ENCODE data around the gene MTERF2. TPM values are rescaled to one million over a fixed set of nuclear protein-coding genes. Genes with fewer than 3 reads are reported as not detected.
"Not testable (repeated sequence)": the region's sequence is repeated elsewhere in the genome, so short reads cannot be mapped to it uniquely, and the experiment has no call there.

Gene MTERF2
- total RNA-seq, 1 donor = 3.6 TPM

DNA sequence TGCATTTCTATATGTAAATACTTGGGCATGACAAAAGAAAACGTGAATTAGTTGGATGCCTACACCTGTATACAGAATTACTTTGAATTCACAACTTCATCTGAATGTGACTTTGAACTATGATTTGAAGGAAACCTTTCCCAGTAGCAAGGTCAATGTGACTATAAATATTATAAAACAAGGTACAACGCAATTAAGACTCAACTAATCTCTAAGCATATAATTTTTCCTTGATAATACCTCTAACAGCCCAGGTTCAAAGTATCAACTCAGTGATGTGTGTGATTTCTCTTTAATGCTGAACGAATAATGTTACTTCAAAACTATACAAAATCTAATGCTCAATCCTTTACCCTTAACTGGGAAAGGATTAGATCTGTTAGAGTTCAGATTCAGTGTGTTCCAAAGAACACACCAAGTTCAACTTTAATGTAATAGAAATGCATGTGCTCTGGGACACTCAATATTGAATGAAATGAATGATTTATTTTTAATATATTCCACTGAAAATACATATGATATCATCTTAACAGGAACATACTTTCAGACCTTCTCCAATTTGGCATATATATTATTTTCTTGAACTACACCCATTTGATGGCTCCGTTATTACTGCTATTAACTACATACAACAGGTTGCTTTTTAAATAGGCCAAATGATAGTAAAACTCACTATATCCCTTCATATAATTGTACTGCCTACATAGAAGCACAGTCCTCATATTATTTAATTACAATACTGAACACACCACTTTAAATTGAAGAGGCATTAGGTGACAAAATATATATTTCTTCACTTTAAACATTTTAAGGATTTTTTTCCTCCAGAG, 40.1 kb upstream of the MTERF2 start:
- peaks cover 19% of the 10 kb centered on the region for H3K4me1 ChIP-seq (ENCODE audit: insufficient read depth, low read length)
- peak overlapping the region; percentile 90 for H3K27ac ChIP-seq (ENCODE audit: low read depth, low read length)

GRCh38 chr12:107026356-107026755, 39.4 kb upstream of the MTERF2 start:
- H3K27ac ChIP-seq (ENCODE audit: low read depth, low read length) = peak overlapping the region; percentile 90
- not testable (repeated sequence) for H3K36me3 ChIP-seq (ENCODE audit: insufficient read depth, low read length)

More for the DNA sequence above, 40.1 kb upstream of the MTERF2 start:
- Histone ChIP-seq H3K9me3 (ENCODE audit: low read depth, low read length) (no peaks in the 10 kb centered on the region), H3K79me2 (ENCODE audit: insufficient read depth, low read length) (peaks cover 48% of the 10 kb centered on the region), H3K4me2 (ENCODE audit: insufficient read depth, low read length) (peak overlapping the region; percentile 51), H2AFZ (ENCODE audit: low read length) (no peak overlapping the region), H4K20me1 (ENCODE audit: insufficient read depth, low read length) (no peaks in the 10 kb centered on the region), H3K27me3 (ENCODE audit: insufficient read depth, low read length) (no peaks in the 10 kb centered on the region), H3K4me3 (ENCODE audit: insufficient read depth, low read length) (no peak overlapping the region), H3K36me3 (ENCODE audit: insufficient read depth, low read length) (no peaks in the 10 kb centered on the region)
- DNase-seq (ENCODE audit: insufficient read length, low spot score, missing footprints) = no peak
- no peak for TF ChIP-seq CTCF (IDR thresholded peaks at IDR 0.05; ENCODE audit: extremely low read depth, low read depth, low read length)

GRCh38 chr12:107025671-107026070, 38.7 kb upstream of the MTERF2 start:
- Histone ChIP-seq H3K9me3 (ENCODE audit: low read depth, low read length) (no peaks in the 10 kb centered on the region), H3K27ac (ENCODE audit: low read depth, low read length) (no peak overlapping the region), H3K4me3 (ENCODE audit: insufficient read depth, low read length) (no peak overlapping the region), H3K79me2 (ENCODE audit: insufficient read depth, low read length) (peaks cover 46% of the 10 kb centered on the region), H2AFZ (ENCODE audit: low read length) (no peak overlapping the region), H3K4me1 (ENCODE audit: insufficient read depth, low read length) (peaks cover 19% of the 10 kb centered on the region), H4K20me1 (ENCODE audit: insufficient read depth, low read length) (no peaks in the 10 kb centered on the region), H3K36me3 (ENCODE audit: insufficient read depth, low read length) (no peaks in the 10 kb centered on the region), H3K4me2 (ENCODE audit: insufficient read depth, low read length) (no peak overlapping the region), H3K27me3 (ENCODE audit: insufficient read depth, low read length) (no peaks in the 10 kb centered on the region)
- no peak for DNase-seq (ENCODE audit: insufficient read length, low spot score, missing footprints)
- TF ChIP-seq CTCF (IDR thresholded peaks at IDR 0.05; ENCODE audit: extremely low read depth, low read depth, low read length) = no peak

More at GRCh38 chr12:107026356-107026755, 39.4 kb upstream of the MTERF2 start:
- H3K79me2 ChIP-seq (ENCODE audit: insufficient read depth, low read length) = peaks cover 46% of the 10 kb centered on the region
- H3K4me1 ChIP-seq (ENCODE audit: insufficient read depth, low read length) = peaks cover 19% of the 10 kb centered on the region
- H3K9me3 ChIP-seq (ENCODE audit: low read depth, low read length); H2AFZ ChIP-seq (ENCODE audit: low read length); H3K27me3 ChIP-seq (ENCODE audit: insufficient read depth, low read length); H3K4me3 ChIP-seq (ENCODE audit: insufficient read depth, low read length); H3K4me2 ChIP-seq (ENCODE audit: insufficient read depth, low read length); H4K20me1 ChIP-seq (ENCODE audit: insufficient read depth, low read length); DNase-seq (ENCODE audit: insufficient read length, low spot score, missing footprints): not testable (repeated sequence)

DNA sequence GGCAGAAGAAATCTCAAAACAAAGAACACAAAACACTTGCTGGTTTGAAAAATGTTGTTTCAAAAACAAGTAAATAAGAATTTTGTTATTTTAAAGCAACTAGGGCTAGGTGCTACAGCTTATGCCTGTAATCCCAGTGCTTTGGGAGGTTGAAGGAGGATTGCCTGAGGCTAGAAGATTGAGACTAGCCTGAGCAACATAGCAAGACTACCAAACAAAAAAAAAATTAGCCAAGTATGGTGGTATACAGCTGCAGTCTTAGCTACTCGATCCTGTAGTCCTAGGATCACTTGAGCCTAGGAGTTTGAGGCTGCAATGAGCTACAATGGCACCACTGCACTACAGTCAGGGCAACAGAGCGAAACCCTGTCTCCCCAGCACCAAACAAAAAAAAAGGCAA, 32.6 kb upstream of the MTERF2 start:
- Histone ChIP-seq H3K36me3 (ENCODE audit: insufficient read depth, low read length) (peaks cover 4% of the 10 kb centered on the region), H3K79me2 (ENCODE audit: insufficient read depth, low read length) (peaks cover 9% of the 10 kb centered on the region), H3K4me2 (ENCODE audit: insufficient read depth, low read length) (no peak overlapping the region), H2AFZ (ENCODE audit: low read length) (no peak overlapping the region), H3K4me1 (ENCODE audit: insufficient read depth, low read length) (no peaks in the 10 kb centered on the region), H3K27ac (ENCODE audit: low read depth, low read length) (no peak overlapping the region), H3K4me3 (ENCODE audit: insufficient read depth, low read length) (no peak overlapping the region), H4K20me1 (ENCODE audit: insufficient read depth, low read length) (no peaks in the 10 kb centered on the region), H3K9me3 (ENCODE audit: low read depth, low read length) (no peaks in the 10 kb centered on the region), H3K27me3 (ENCODE audit: insufficient read depth, low read length) (no peaks in the 10 kb centered on the region)
- TF ChIP-seq CTCF (IDR thresholded peaks at IDR 0.05; ENCODE audit: extremely low read depth, low read depth, low read length) = no peak
- no peak for DNase-seq (ENCODE audit: insufficient read length, low spot score, missing footprints)
